HFFc6 (cell line): ENCODE measurements around the gene MORN5. TPM values are rescaled to one million over a fixed set of nuclear protein-coding genes. Genes with fewer than 3 reads are reported as not detected.

Experiments
- DNase-seq: peaks from one replicate; pipeline ENCODE4 v3.0.0-alpha.2; 2018
- H3K27ac Mint-ChIP-seq: 2 replicates; pipeline ENCODE4 v1.8.0; 2020; ENCODE audit warnings: mild to moderate bottlenecking, mixed read lengths
- H3K27me3 Mint-ChIP-seq: 2 replicates; pipeline ENCODE4 v1.8.0; 2021; ENCODE audit warnings: mild to moderate bottlenecking, moderate library complexity, mixed read lengths; ENCODE audit not compliant: insufficient read depth
- H3K36me3 Mint-ChIP-seq: 2 replicates; pipeline ENCODE4 v1.8.0; 2021; ENCODE audit warnings: low read depth, mixed read lengths
- H3K4me1 Mint-ChIP-seq: 2 replicates; pipeline ENCODE4 v1.8.0; 2020; ENCODE audit warnings: low read depth, mixed read lengths
- H3K4me3 Mint-ChIP-seq: 2 replicates; pipeline ENCODE4 v1.8.0; 2020; ENCODE audit warnings: mild to moderate bottlenecking, moderate library complexity, mixed read lengths
- H3K9me3 Mint-ChIP-seq: 2 replicates; pipeline ENCODE4 v1.8.0; 2020; ENCODE audit warnings: mild to moderate bottlenecking, mixed read lengths
- CTCF ChIP-seq: fragments of 200-600 bp; sonication (generic); IDR thresholded peaks from 2 replicates; pipeline ENCODE4 v1.5.0; 2021; ENCODE audit warnings: antibody characterized with exemption, mild to moderate bottlenecking
- total RNA-seq, 6 experiments: library from RNA; stranded (reverse); fragmentation: NEBNext Ultra II Directional; extraction: Animal tissue kit (Norgen Biotek cat#: 25700); gene quantifications; 2 replicates in 1 of 6; 3 replicates in 5 of 6; pipeline ENCODE4 v1.2.3, GENCODE V29; 2021

The MORN5 gene
- total RNA-seq, 6 experiments from 2014 or later, result not detected

GRCh38 chr9:122216798-122217418 lies 57.2 kb downstream of the MORN5 start:
- Mint-ChIP-seq H3K27me3 (peaks cover 84% of the 10 kb centered on the region), H3K27ac (no peak overlapping the region), H3K9me3 (no peaks in the 10 kb centered on the region), H3K4me1 (peaks cover 26% of the 10 kb centered on the region), H3K36me3 (no peaks in the 10 kb centered on the region), H3K4me3 (no peak overlapping the region)
- TF ChIP-seq CTCF, result no peak
- no peak for DNase-seq

GRCh38 chr9:122217640-122218039 lies 57.9 kb downstream of the MORN5 start:
- TF ChIP-seq CTCF, result no peak
- no peak for DNase-seq
- H3K9me3 Mint-ChIP-seq, result no peaks in the 10 kb centered on the region
- peaks cover 26% of the 10 kb centered on the region for H3K4me1 Mint-ChIP-seq
- peaks cover 83% of the 10 kb centered on the region for H3K27me3 Mint-ChIP-seq
- H3K4me3 Mint-ChIP-seq, result no peak overlapping the region
- H3K36me3 Mint-ChIP-seq, result no peaks in the 10 kb centered on the region
- no peak overlapping the region for H3K27ac Mint-ChIP-seq

- no peak overlapping the region for H3K4me3 Mint-ChIP-seq
- H3K4me1 Mint-ChIP-seq, result peaks cover 26% of the 10 kb centered on the region
- DNase-seq, result no peak
- no peaks in the 10 kb centered on the region for H3K9me3 Mint-ChIP-seq
- TF ChIP-seq CTCF, result no peak
- H3K27ac Mint-ChIP-seq, result no peak overlapping the region
- H3K27me3 Mint-ChIP-seq, result peaks cover 80% of the 10 kb centered on the region
- no peaks in the 10 kb centered on the region for H3K36me3 Mint-ChIP-seq
These were observed 58.6 kb downstream of the MORN5 start for GRCh38 chr9:122218071-122218934.

GRCh38 chr9:122218935-122219855 lies 59.5 kb downstream of the MORN5 start:
- no peak for DNase-seq

More at GRCh38 chr9:122218935-122219855, 59.5 kb downstream of the MORN5 start:
- Mint-ChIP-seq H3K9me3 (no peaks in the 10 kb centered on the region), H3K4me1 (peaks cover 26% of the 10 kb centered on the region), H3K36me3 (no peaks in the 10 kb centered on the region), H3K27ac (no peak overlapping the region), H3K27me3 (peaks cover 82% of the 10 kb centered on the region), H3K4me3 (no peak overlapping the region)
- no peak for TF ChIP-seq CTCF
